GM10266 (cell line): ENCODE data around the gene PLEKHD1.
A peak's percentile ranks its signal among the peaks of the same experiment; 100 is the strongest.
"Not testable (repeated sequence)": the region's sequence is repeated elsewhere in the genome, so short reads cannot be mapped to it uniquely, and the experiment has no call there.

ENCODE experiments used
- DNase-seq: peaks from one replicate; pipeline ENCODE4 v3.0.0; 2012; ENCODE audit errors: extremely low spot score
- TF ChIP-seq, protein P1 (sequence below): IDR thresholded peaks from 2 replicates; pipeline ENCODE4 v1.5.1; 2012; ENCODE audit warnings: mild to moderate bottlenecking, low read depth; ENCODE audit not compliant: control insufficient read depth, insufficient read depth; ENCODE audit errors: missing control alignments

The PLEKHD1 gene

DNA sequence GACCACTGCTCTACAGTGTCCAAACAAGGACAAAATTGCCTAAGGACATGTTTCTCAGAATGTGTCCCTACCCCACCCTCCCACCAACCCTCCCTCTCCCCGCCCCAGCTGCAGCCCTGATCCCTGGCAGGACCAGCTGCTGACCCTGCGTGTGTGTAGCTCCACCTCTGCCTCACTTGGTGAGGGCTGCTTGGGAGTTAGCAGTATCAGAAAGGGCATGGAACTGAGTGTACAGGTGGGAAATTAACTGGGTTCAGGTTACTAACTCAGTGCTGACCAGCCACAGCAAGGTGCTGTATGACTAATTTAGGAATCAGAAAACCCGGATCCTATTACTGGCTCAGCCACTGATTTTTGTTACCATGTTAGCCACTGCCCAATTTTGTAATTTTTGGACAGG lies 11.3 kb upstream of the PLEKHD1 start:
- no peak for DNase-seq
- TF ChIP-seq, protein P1, sequence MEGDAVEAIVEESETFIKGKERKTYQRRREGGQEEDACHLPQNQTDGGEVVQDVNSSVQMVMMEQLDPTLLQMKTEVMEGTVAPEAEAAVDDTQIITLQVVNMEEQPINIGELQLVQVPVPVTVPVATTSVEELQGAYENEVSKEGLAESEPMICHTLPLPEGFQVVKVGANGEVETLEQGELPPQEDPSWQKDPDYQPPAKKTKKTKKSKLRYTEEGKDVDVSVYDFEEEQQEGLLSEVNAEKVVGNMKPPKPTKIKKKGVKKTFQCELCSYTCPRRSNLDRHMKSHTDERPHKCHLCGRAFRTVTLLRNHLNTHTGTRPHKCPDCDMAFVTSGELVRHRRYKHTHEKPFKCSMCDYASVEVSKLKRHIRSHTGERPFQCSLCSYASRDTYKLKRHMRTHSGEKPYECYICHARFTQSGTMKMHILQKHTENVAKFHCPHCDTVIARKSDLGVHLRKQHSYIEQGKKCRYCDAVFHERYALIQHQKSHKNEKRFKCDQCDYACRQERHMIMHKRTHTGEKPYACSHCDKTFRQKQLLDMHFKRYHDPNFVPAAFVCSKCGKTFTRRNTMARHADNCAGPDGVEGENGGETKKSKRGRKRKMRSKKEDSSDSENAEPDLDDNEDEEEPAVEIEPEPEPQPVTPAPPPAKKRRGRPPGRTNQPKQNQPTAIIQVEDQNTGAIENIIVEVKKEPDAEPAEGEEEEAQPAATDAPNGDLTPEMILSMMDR: no peak

DNA sequence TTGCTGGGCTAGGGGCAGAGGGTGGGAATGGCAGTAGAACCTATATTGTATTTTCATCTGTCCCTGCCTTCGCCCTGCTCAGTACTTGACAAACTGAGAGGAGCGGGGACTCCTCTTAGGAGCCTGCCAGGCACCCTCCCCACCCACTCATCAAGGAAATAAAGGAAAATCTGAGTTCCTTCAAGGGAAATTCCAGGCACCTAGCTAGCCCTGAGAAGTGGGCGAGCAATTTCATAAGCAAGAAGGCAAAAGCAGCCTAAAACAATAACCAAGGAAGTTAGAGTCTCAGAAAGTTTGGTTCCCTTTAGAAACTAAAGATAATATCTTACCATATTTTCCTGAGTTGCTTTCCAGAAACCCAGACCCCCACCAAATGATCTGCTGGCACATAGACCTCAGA lies 10.6 kb upstream of the PLEKHD1 start:
- DNase-seq: no peak
- TF ChIP-seq, protein P1: no peak

DNA sequence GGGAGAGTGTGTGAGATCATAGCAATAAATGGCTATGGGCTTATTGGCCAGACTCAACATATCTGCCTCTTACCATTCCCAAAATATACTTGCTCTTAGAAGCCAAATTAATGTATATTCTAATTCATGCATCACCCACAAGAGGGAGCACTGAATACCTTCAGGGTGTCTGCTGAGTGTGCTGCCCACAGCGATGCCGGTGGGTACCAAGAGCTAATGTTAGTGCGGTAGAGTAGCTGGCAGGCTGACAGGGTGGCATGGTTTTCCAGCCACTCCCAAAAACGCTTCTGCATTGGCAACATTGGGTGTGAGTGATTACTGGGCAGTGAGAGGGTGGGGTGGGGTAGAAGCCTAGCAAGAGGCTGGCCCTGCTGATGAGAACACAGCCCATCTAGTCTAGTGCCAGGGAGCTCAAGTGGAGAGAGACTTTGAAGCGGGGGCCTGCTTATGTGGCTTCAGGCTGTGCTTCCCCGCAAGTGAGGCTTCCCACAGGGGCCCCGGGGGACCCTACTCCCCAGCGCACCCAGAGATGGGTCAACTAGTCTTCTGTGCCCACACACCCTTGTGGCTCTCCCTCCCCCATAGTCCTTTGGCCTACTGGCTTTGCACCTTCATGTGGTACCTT lies 9.2 kb upstream of the PLEKHD1 start:
- DNase-seq: no peak
- TF ChIP-seq, protein P1: peak; percentile 47

DNA sequence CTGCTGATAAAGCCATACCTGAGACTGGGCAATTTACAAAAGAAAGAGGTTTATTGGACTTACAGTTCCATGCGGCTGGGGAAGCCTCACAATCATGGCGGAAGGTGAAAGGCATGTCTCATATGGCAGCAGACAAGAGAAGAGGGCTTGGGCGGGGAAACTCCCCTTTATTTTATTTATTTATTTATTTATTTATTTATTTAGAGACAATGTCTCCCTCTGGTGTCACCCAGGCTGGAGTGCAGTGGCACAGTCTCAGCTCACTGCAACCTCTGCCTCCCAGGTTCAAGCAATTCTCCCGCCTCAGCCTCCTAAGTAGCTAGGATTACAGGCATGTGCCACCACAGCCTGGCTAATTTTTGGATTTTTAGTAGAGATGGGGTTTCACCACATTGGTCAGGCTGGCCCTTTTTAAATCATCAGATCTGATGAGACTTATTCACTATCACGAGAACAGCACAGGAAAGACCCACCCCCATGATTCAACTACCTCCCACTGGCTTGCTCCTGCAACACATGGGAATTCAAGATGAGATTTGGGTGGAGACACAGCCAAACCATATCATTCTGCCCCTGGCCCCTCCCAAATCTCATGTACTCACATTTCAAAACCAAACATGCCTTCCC lies 7.6 kb upstream of the PLEKHD1 start:
- DNase-seq: not testable (repeated sequence)
- TF ChIP-seq, protein P1: peak; percentile 4

DNA sequence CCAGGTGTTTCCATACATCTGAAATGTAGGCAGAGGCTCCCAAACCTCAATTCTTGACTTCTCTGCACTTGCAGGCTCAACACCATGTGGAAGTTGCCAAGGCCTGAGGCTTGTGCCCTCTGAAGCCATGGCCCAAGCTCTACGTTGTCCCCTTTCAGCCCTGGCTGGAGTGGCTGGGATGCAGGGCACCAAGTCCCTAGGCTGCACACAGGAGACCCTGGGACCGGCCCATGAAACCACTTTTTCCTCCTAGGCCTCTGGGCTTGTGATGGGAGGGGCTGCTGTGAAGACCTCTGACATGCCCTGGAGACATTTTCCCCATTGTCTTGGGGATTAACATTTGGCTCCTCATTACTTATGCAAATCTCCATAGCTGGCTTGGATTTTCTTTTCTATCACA lies 6.5 kb upstream of the PLEKHD1 start:
- DNase-seq: not testable (repeated sequence)

DNA sequence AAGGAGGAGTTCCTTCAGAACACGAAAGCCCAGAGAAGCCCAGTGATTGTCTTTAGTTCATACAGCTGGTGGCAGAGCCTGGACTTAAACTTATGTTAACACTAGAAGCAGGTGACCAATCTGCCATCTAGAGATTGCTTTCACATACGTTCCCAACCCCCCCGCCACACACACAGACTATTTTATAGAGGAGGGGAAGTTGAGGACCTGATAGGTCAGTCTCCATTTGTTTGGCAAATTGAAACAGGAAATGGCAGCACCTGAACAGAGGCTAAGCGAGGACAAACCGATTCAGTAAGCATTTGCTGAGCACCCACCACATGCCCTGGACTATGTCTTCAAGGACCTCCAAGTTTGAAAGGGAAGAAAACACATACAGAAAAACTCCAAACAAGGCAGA lies 4.8 kb upstream of the PLEKHD1 start:
- no peak for DNase-seq
- TF ChIP-seq, protein P1: no peak

DNA sequence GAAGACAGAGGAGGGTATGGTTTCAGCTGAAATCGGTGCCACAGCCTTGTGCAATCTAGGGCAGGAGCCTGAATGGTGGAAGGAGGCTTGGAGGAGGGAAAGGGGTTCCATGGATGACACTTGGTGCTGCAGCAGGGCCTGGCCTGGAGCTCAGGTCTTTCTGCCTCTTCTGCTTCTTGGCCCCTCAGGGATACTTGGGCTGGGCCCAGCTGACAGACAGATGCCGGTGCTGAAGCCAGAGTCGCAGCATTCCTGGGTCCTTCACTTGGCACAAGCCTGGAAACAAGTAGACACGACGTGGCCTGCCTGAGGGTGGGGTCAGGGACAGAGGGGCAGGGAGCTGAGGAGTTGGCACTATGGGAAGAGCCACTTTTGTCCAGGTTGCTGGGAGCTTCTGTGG lies 4.4 kb upstream of the PLEKHD1 start:
- TF ChIP-seq, protein P1: no peak
- no peak for DNase-seq

DNA sequence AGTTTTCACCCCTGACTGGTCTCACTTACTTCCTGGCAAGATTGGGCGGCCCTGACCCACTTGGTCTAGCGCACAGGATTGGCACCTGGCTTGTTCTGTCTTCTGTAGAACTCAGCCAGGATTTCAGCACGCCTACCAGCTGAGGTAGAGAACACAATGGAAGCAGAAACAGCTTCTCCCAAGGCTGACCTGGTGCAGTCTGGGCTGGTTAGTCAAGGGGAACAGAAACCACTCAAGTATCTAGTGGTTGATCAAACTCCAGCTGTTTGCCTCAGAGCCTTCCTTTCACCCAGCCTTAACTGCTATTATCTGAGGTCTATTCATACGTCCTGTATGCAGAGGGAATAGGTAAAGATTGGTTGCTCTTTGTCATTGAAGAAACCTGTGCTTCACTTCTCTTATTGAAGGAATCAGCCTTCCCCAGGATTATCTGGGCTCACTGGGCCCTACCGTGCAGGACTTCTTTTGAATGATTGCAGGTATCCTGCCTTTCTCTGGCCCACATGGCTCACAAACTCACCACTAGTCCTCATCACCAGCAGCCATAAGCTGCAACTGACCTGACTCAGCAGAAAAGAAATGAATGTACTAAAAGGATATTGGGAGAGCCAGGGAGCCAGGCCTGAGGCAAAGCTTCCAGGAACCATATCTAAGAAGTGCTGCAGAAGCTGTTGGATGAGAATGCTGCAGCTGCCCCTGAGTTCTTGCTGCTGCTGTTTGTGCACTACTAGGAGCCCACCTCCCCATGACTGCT lies 2.5 kb upstream of the PLEKHD1 start:
- TF ChIP-seq, protein P1: no peak
- peak; percentile 75 for DNase-seq
